Stimulated activated CD4-positive, alpha-beta T cell treated with anti-CD3 and anti-CD28 coated beads, Interleukin-15, amount 100 ng/mL, for 1 hour (primary cell): ENCODE results near the gene ZFYVE26.
"Not testable (repeated sequence)": the region's sequence is repeated elsewhere in the genome, so short reads cannot be mapped to it uniquely, and the experiment has no call there.

Experiments used
- DNase-seq, 2 donors: peaks; one replicate each; pipeline ENCODE4 v3.0.0-alpha.2; 2020; ENCODE audit warnings: low read depth in 1 of 2, low spot score in 1 of 2

The ZFYVE26 gene

GRCh38 chr14:67710209-67710608 lies 106.2 kb downstream of the ZFYVE26 start:
- no peak for DNase-seq

- DNase-seq, result not testable (repeated sequence)
Measured at GRCh38 chr14:67709796-67710195, 106.6 kb downstream of the ZFYVE26 start.

- not testable (repeated sequence) for DNase-seq
Measured at GRCh38 chr14:67709346-67709745, 107.0 kb downstream of the ZFYVE26 start.

GRCh38 chr14:67705211-67705610 lies 111.2 kb downstream of the ZFYVE26 start:
- no peak for DNase-seq

GRCh38 chr14:67704484-67705089 lies 111.8 kb downstream of the ZFYVE26 start:
- no peak for DNase-seq

GRCh38 chr14:67703997-67704396 lies 112.4 kb downstream of the ZFYVE26 start:
- DNase-seq, result no peak

GRCh38 chr14:67701492-67701891 lies 114.9 kb downstream of the ZFYVE26 start, which contains the start of gene RDH12:
RDH12 (plus strand) TSS chr14:67701886; CDS start chr14:67722643, 20,757 bp downstream.
- DNase-seq, result not testable (repeated sequence)

GRCh38 chr14:67698179-67698578 lies 118.2 kb downstream of the ZFYVE26 start:
- no peak for DNase-seq

GRCh38 chr14:67697006-67697405 lies 119.4 kb downstream of the ZFYVE26 start:
- DNase-seq, result no peak
